Spleen (tissue), 11 donors: ENCODE results near the gene GNL1. TPM values are rescaled to one million over a fixed set of nuclear protein-coding genes. Genes with fewer than 3 reads are reported as not detected.
"Not testable (repeated sequence)": the region's sequence is repeated elsewhere in the genome, so short reads cannot be mapped to it uniquely, and the experiment has no call there.

Experiments
- DNase-seq: peaks from one replicate; pipeline ENCODE4 v3.0.0-alpha.2; 2020
- H3K27ac ChIP-seq, 8 donors: fragments of 200-600 bp; sonication (generic) in 7 of 8; 1 replicate in 4 of 8; 2 replicates in 4 of 8; pipeline versions ENCODE4 v1.5.0 to v1.8.0; 2016 to 2021; ENCODE audit warnings: inconsistent platforms in 4 of 8, mild to moderate bottlenecking in 4 of 8, moderate library complexity in 1 of 8
- H3K27me3 ChIP-seq, 7 donors: fragments of 200-600 bp; sonication (generic) in 6 of 7; replicated peaks in 1 of 7; 1 replicate in 4 of 7; 2 replicates in 3 of 7; pipeline versions ENCODE4 v1.5.0 to v1.8.0; 2016 to 2021; ENCODE audit warnings: inconsistent platforms in 3 of 7, mild to moderate bottlenecking in 1 of 7
- H3K36me3 ChIP-seq, 6 donors: fragments of 200-600 bp; sonication (generic) in 5 of 6; 1 replicate in 4 of 6; 2 replicates in 2 of 6; pipeline versions ENCODE4 v1.5.0 to v1.8.0; 2016 to 2021; ENCODE audit warnings: inconsistent platforms in 2 of 6
- H3K4me1 ChIP-seq, 6 donors: fragments of 200-600 bp; sonication (generic) in 5 of 6; 1 replicate in 3 of 6; 2 replicates in 3 of 6; pipeline versions ENCODE4 v1.5.0 to v1.8.0; 2016 to 2021; ENCODE audit warnings: inconsistent platforms in 3 of 6
- H3K4me3 ChIP-seq, 8 donors: fragments of 200-600 bp; sonication (generic) in 7 of 8; 1 replicate in 4 of 8; 2 replicates in 4 of 8; pipeline versions ENCODE4 v1.5.0 to v1.8.0; 2016 to 2021; ENCODE audit warnings: inconsistent platforms in 4 of 8, mild to moderate bottlenecking in 4 of 8, moderate library complexity in 2 of 8
- H3K9me3 ChIP-seq, 8 donors: fragments of 200-600 bp; sonication (generic) in 7 of 8; 1 replicate in 4 of 8; 2 replicates in 4 of 8; pipeline versions ENCODE4 v1.5.0 to v1.8.0; 2016 to 2021; ENCODE audit warnings: inconsistent platforms in 4 of 8
- POLR2A ChIP-seq, 3 donors: fragments of 450-650 bp; IDR thresholded peaks; one replicate each; pipeline ENCODE4 v1.5.1; 2017; ENCODE audit warnings: antibody characterized with exemption in 3 of 3, mild to moderate bottlenecking in 1 of 3
- POLR2AphosphoS5 ChIP-seq, 3 donors: sonication (generic); formaldehyde crosslinking; IDR thresholded peaks; one replicate each; pipeline ENCODE4 v1.5.1; 2017; ENCODE audit warnings: antibody characterized with exemption in 3 of 3
- WGBS, 5 donors: extraction: QIAGEN DNeasy Blood & Tissue Kit in 3 of 5; methylation state at CpG; one replicate each; pipeline versions ENCODE4 v1.1.5 to v1.1.7; 2013 to 2018; 5-methylcytosine and 5-hydroxymethylcytosine counted together
- intact Hi-C: fragments of 100-400 bp; cut with DNase I; formaldehyde crosslinking; loops from one replicate; pipeline ENCODE4 v1.15.0; 2023; ENCODE audit warnings: low total_unique reads
- polyA plus RNA-seq, 3 donors: library from polyadenylated mRNA; stranded (reverse); fragments of 200-250 nt; gene quantifications; one replicate each; pipeline ENCODE4 v1.2.1, GENCODE V29; 2013
- total RNA-seq, 7 donors: library from RNA; depleted of rRNA in 3 of 7; stranded (reverse); fragments of >200 nt in 3 of 7; fragmentation: NEBNext Ultra II Directional in 4 of 7; extraction: Animal tissue kit (Norgen Biotek cat#: 25700) in 4 of 7; gene quantifications; one replicate each; pipeline versions ENCODE4 v1.1.0 to v1.2.1, GENCODE V29; 2016 to 2021
- TF ChIP-seq, protein P1 (sequence below), 11 experiments: fragments of 200-600 bp in 7 of 11; fragments of 450-650 bp in 4 of 11; sonication (generic) in 4 of 11; IDR thresholded peaks in 8 of 11; conservative IDR thresholded peaks in 3 of 11; 1 replicate in 7 of 11; 2 replicates in 4 of 11; pipeline versions ENCODE4 v1.4.0 to v1.8.0; 2016 to 2021; ENCODE audit warnings: antibody characterized with exemption in 11 of 11, inconsistent platforms in 4 of 11, mild to moderate bottlenecking in 1 of 11
- donor health status: healthy with polysubstance abuse.
- donor health status: DM: no; HTN: no; CAD: no; lungs with moderate emphysema.
- donor health status: DM: no; HTN: no; CAD: no.
- donor health status: Bipolar disorder and iron deficiency.
- donor health status: healthy.
- donor health status: DM: no; HTN: no; CAD: no.
- donor health status: DM: yes; HTN: yes; CAD: no.

Gene GNL1
- total and polyA plus RNA-seq, 10 donors: 28.0 to 84.6 (median 50.6) TPM

DNA sequence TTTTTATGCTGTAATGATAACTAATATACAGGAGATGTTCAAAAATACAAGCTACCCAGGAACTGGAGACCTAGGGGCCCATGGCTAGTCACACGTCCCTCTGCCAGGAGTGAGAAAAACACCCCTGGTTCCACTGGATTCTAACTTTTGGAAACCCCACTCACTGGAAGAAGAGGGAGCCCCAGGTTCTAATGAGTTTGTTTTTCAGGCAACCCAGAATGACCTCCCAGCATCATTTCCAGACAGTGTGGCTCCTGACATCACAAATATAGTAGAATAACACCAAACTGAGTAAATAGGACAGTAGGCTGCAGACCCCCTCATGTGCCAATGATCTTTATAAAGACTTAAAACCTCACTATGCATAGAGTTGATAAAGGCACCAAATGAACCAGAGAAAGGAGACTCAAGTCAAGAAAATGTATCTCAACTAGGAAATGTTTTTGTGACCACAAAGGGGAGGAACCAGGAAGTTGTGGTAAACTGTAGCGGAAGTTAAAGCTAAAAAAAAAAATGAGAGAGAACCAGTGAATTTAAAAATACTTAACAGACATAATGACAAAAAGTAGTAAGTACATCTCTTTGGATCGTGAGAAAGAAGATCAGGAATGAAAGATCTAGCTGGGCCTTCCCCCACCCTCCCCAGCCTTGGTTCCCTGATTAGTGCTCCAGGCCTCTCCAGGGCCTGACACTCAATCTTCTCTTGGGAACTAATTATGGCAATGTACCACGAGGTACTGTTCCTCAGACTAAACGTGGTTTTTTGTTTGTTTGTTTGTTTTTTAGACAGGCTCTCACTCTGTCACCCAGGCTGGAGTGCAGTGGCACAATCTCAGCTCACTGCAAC, 47.2 kb downstream of the GNL1 start:
- H3K27me3 ChIP-seq: no peaks in the 10 kb centered on the region
- WGBS, 5 donors: 8 to 14% (median 11%) methylated on average over 5 of the region's 5 CpGs
- H3K4me1 ChIP-seq: peaks cover 28 to 93% (median 59%) of the 10 kb centered on the region in 6 donors
- no peaks in the 10 kb centered on the region for H3K36me3 ChIP-seq
- intact Hi-C loops: no loop called here
- peak overlapping the region in 2 of 8 donors; percentile 4 to 44 for H3K4me3 ChIP-seq
- TF ChIP-seq, protein P1, sequence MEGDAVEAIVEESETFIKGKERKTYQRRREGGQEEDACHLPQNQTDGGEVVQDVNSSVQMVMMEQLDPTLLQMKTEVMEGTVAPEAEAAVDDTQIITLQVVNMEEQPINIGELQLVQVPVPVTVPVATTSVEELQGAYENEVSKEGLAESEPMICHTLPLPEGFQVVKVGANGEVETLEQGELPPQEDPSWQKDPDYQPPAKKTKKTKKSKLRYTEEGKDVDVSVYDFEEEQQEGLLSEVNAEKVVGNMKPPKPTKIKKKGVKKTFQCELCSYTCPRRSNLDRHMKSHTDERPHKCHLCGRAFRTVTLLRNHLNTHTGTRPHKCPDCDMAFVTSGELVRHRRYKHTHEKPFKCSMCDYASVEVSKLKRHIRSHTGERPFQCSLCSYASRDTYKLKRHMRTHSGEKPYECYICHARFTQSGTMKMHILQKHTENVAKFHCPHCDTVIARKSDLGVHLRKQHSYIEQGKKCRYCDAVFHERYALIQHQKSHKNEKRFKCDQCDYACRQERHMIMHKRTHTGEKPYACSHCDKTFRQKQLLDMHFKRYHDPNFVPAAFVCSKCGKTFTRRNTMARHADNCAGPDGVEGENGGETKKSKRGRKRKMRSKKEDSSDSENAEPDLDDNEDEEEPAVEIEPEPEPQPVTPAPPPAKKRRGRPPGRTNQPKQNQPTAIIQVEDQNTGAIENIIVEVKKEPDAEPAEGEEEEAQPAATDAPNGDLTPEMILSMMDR (IDR thresholded peaks at IDR 0.05 in 8 of 11, conservative IDR thresholded peaks at IDR 0.05 in 3 of 11): no peak
- TF ChIP-seq POLR2A (IDR thresholded peaks at IDR 0.05): no peak
- TF ChIP-seq POLR2AphosphoS5 (IDR thresholded peaks at IDR 0.05): peak in 1 of 3 donors; percentile 11
- DNase-seq: no peak
- H3K27ac ChIP-seq: peak overlapping the region; percentile 78 to 95 (median 90)
- H3K9me3 ChIP-seq: no peaks in the 10 kb centered on the region

DNA sequence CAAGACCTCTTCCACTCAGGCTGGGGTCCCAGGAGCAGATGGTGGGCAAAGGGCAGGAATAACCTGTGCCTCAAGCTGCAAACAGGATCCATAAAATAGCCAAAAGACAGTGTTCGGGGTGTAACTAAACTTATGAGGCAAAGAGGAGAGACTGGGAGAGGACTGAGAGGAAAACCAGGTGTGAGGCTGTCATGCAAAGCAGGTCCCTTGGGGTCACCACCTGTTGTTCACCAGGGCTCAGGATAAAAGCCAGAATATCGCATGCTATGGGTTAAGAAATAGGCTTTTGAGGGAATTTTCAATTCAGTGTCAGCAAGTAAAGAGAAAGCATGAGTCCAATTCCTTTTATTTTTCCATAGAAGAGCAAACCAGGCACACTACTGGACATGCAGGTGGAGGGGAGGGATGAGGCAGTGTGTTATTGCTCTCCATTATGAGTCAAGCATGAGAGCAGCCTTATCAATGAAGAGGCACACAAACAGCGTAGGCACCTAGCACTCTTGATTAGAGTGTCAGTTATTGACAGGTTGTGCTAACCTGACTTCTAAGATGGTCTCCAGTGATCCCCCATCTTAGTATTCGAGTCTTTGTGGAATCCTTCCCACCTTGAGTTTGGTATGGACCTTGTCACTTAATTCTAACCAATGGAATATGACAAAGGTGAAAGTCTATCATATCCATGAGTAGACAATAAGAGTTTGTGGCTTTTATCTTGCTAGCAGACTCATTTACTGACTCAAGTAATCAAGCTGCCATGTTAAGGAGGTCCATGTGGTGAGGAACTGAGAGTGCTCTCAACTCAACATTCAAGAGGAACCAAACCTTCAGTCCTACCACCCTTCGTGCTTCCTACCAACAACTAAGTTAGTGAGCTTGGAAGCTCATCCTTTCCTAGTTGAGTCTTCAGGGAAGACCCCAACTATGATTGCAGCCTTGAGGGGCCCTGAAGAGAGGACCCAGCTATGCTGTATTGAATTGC, 48.2 kb downstream of the GNL1 start:
- Histone ChIP-seq H3K4me1 (peaks cover 28 to 88% (median 59%) of the 10 kb centered on the region in 6 donors), H3K27ac (peak overlapping the region; percentile 78 to 95 (median 90)), H3K9me3 (no peaks in the 10 kb centered on the region), H3K36me3 (no peaks in the 10 kb centered on the region), H3K27me3 (no peaks in the 10 kb centered on the region), H3K4me3 (peak overlapping the region in 2 of 8 donors; percentile 4 to 44)
- TF ChIP-seq POLR2A (IDR thresholded peaks at IDR 0.05) (no peak), POLR2AphosphoS5 (IDR thresholded peaks at IDR 0.05) (no peak)
- TF ChIP-seq, protein P1 (IDR thresholded peaks at IDR 0.05 in 8 of 11, conservative IDR thresholded peaks at IDR 0.05 in 3 of 11): no peak
- WGBS, 5 donors: 69 to 74% (median 73%) methylated on average over 5 of the region's 5 CpGs
- intact Hi-C loops: no loop called here
- no peak for DNase-seq

DNA sequence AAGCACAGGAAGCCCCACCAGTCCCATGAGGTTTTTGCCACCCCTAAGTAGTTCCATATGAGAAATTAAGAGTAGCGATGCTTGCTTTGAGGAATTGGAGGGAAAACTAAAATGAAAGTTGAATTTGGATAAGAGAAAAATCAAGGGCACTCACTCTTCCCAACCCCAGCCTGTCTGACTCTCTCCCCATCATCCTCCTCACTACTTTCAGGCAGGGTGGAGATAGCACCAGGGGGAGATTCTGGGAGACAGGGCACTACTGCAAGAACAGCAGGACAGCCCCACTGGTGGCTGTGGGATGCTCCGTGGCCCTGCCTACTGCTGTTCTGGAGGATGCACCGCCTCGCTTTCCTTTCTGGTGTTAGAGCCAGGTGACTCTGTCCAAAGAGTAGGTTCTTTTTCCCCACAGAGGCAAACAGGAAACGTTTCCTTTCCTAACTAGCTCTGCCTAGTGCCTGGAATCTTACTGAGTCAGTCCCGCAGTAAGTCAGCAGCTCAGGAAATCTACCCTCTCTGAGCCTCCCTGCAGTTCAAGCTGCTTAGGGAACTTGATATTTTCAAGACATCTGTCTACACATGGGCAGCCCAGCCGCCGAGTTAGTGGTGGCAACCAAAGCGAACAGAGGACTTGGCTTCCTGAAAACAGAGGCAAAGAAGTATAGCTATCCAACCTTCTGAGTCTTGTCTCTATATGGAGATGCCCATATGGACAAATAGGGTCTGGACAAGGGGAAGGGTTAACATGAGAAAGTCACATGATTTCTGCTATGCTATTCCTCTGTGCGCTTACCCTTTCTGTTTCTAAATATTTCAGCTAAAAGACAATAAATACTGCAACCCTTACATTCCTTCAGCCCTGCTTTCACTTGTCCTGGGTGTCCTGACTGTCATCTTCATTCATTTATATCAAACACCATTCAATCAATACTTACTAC, 55.6 kb downstream of the GNL1 start:
- peak overlapping the region in 3 of 8 donors; percentile 11 to 35 (median 16) for H3K4me3 ChIP-seq
- DNase-seq: no peak
- peak overlapping the region; percentile 9 to 80 (median 68) for H3K27ac ChIP-seq
- H3K4me1 ChIP-seq: peaks cover 14 to 58% (median 34%) of the 10 kb centered on the region in 6 donors
- 32 to 42% (median 37%) methylated on average over 10 of the region's 10 CpGs for WGBS, 5 donors
- no peaks in the 10 kb centered on the region for H3K27me3 ChIP-seq
- no peaks in the 10 kb centered on the region for H3K9me3 ChIP-seq
- H3K36me3 ChIP-seq: no peaks in the 10 kb centered on the region
- intact Hi-C loops: no loop called here
- peak in 2 of 3 donors; percentile 43 to 47 for TF ChIP-seq POLR2AphosphoS5 (IDR thresholded peaks at IDR 0.05)
- no peak for TF ChIP-seq POLR2A (IDR thresholded peaks at IDR 0.05)

DNA sequence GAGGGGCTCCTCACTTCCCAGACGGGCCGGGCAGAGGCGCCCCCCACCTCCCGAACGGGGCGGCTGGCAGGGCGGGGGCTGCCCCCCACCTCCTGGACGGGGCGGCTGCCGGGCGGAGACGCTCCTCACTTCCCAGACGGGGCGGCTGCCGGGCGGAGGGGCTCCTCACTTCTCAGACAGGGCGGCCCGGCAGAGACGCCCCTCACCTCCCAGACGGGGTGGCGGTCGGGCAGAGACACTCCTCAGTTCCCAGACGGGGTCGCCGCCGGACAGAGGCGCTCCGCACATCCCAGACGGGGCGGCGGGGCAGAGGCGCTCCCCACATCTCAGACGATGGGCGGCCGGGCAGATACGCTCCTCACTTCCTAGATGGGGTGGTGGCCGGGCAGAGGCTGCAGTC, 57.6 kb downstream of the GNL1 start:
- WGBS, 5 donors: 93 to 97% (median 95%) methylated on average over 25 to 37 of the region's 37 CpGs; no CpG with 5 or more reads in 1 of the 5 donors
- Histone ChIP-seq H3K4me1 (peaks cover 32 to 67% (median 50%) of the 10 kb centered on the region in 6 donors), H3K36me3 (peaks cover 0 to 11% (median 8%) of the 10 kb centered on the region in 6 donors)
- H3K27me3 ChIP-seq, DNase-seq, intact Hi-C loops, H3K4me3 ChIP-seq, H3K27ac ChIP-seq, H3K9me3 ChIP-seq: not testable (repeated sequence)
